HG03039 (cell line): ENCODE data around the gene GADD45G.

Experiments used
- ATAC-seq: cut with Tn5 transposase; IDR thresholded peaks from one replicate; pipeline ENCODE4 v1.9.1; 2021; ENCODE audit warnings: mild to moderate bottlenecking, moderate library complexity; ENCODE audit not compliant: unreplicated experiment

Gene GADD45G

DNA sequence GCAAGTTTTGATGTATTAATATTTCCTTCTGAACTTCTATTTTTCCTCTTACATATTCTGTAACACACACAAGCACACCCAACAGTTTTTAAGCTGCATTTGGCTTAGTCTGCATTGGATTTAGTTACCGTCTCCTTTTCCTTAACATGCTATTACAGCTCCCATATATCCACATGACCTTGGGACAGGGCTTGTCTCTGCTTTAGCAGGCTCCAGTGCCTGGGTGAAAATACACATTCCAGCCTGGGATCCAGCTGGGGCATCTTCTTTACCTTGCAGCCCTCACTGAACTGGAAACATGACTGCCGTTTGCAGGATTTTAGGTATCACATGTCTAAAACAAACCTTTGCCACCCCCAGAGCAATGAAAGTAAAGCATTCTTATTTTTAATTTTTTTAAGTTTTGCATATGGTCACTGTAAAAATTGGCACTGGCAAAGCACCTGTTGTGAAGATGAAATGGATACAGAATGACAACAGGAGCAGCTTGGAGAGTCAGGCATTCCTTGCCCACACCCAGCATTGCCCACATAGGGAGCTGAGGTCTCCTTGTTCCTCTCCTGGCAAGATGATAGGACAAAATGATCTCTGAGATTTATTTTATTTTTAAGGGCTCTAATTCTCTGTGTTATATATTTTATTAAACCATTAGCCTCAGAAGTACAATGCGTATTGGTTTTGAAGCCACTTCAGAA lies 4.0 kb downstream of the GADD45G start:
- no peak for ATAC-seq

DNA sequence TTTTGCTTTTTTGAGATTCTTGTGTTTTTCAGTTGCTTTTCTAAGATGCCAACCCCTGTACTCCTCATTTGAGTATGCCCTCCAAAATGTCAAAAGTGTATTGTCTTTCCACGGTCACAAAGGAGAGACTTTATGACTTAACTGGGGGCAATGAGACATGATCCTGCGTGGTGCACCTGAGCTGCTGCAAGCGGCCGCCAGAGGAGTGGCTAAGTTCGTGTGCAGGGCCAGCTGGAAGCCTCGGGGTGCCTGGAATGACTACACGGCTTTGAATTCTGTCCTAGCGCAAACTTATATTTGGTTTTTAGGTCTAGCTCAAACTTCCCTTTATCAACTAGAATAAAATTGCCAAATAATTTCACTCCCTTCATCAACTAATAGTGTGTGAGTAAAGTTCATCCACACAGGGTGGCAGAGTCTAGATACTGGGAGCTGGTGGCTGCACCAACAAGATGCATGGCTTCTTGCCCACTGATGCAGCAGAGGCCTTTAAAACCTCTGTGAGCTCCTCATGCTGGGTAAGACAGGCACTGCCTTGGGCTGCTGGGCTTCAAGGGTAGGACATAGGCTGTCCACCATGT lies 4.7 kb downstream of the GADD45G start:
- ATAC-seq: no peak

- ATAC-seq: no peak
Measured at GRCh38 chr9:89610391-89610925, 5.6 kb downstream of the GADD45G start.

DNA sequence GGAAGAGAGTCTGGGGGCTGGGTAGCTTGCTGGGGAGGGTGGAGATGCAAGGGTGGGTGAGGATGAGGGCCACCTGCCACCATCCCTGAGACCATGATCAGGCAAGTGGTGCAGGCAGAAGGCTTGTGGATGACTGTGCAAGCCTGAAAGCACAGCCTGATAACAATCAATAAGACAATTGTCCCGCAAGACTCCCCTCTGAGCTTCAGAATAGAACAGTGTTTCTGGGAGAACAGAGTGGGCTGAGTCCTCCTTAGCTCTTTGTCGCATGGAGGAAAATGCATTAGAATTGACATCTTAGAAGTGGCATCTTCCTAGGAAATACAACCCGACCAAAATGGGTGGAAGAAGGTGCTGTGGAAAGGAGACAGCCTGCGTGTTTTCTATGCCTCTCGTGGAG lies 6.6 kb downstream of the GADD45G start:
- no peak for ATAC-seq

- no peak for ATAC-seq
Measured at GRCh38 chr9:89612566-89613278, 7.9 kb downstream of the GADD45G start.

- no peak for ATAC-seq
Measured at GRCh38 chr9:89613912-89614892, 9.4 kb downstream of the GADD45G start.

DNA sequence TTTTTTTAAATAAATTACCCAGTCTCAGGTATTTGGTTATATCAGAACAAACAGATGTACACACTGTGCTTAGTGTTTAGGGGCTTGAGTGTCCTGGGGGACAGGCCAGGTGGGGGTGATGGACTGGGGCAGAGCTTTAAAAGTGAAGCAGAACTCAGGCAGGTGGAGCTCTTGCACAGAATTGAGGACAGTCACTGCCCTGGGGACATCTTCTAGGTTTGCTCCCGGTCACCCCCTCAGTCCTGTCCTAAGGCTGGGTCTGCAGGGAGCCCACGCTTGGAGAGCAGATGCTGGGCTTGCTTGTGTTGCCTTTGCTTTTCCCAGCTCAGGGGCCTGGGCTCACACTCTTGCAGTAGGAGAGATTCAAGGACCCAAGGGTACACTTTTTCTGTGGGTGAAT lies 10.8 kb downstream of the GADD45G start:
- ATAC-seq: no peak

GRCh38 chr9:89616411-89616810 lies 11.6 kb downstream of the GADD45G start:
- ATAC-seq: no peak

- no peak for ATAC-seq
Measured at GRCh38 chr9:89617978-89618377, 13.2 kb downstream of the GADD45G start.

GRCh38 chr9:89619019-89619418 lies 14.2 kb downstream of the GADD45G start:
- ATAC-seq: no peak

GRCh38 chr9:89619424-89620138 lies 14.8 kb downstream of the GADD45G start:
- ATAC-seq: no peak

- ATAC-seq: no peak
Measured at GRCh38 chr9:89621031-89621430, 16.2 kb downstream of the GADD45G start.

- ATAC-seq: no peak
Measured at GRCh38 chr9:89621676-89622075, 16.9 kb downstream of the GADD45G start.

GRCh38 chr9:89622933-89623861 lies 18.4 kb downstream of the GADD45G start:
- no peak for ATAC-seq

DNA sequence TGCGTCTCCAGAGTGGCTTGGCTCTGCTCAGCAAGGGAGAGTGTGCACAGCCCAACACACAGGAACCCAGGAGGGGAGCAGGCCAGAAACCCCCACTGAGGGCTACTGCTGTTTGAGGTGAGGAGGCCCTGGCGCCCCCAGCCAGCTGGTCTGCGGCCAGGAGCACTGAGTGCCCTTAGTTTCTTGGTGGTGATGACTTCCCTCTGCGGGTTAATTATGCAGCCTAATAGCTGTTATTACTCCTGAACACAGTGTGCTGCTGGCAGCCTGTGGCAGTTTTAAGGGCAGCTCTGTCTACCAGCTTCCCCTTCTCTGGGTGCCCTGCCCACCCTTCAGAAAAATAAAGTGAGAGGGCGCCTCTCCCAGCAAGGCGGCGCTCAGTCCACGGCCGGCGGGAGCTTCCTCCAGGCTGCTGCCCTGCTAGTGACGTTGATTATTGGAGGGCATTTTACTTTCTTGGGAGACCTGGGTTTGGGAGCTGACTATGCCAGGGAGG lies 19.2 kb downstream of the GADD45G start:
- no peak for ATAC-seq

DNA sequence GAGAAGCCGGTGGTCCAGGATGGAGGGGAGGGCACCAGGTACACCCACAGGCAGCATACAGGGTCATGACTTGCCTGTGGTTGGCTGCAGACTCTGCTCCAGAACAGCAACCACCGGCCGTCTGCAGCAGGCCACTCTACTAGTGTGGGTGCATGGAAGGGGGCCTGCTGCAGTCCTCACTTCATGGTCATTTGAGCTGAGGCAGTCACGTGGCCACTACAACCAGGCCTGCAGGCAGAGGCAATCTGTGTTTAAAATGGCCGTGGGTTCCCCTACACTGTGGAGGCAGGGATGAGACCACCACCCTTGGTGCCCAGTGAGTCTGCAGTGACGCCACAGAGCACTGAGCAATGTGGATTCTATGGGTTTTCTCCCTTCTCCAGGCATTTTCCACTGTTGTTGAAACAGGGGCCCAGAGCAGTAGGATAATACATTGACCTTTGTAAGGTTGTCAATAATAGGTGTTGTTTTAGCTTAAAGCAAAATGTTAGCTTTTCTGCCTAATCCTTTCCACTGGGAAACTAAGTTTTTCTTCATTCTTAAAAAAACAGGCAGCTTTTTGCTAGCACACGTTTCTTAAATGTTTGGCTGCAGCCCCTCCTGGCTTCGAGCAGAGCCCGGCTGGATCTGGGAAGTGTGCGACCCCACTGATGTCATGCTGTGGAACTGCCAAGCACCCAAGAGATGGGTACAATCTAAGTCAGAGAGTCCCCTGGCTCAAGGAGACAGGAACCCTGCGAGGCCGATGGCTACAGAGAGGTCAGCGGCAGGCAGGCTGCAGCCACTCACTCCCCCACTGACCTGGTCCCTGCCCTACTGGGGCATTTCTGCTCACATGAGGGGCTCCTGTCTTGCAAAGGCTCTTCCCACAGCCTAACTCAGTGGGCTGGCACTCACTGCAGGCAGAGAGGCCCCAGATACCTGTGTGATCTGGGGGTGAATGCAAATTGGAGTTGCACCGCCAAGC lies 21.2 kb downstream of the GADD45G start:
- ATAC-seq: no peak

GRCh38 chr9:89626741-89627265 lies 22.0 kb downstream of the GADD45G start:
- ATAC-seq: no peak
